Vagina (tissue), 2 donors: ENCODE results near the gene RAB44. TPM values are rescaled to one million over a fixed set of nuclear protein-coding genes. Genes with fewer than 3 reads are reported as not detected.
A peak's percentile ranks its signal among the peaks of the same experiment; 100 is the strongest.

Experiments
- DNase-seq, 2 donors: peaks; one replicate each; pipeline ENCODE4 v3.0.0-alpha.2; 2017; ENCODE audit errors: extremely low spot score in 2 of 2
- H3K27ac ChIP-seq: fragments of 200-600 bp; sonication (generic); one replicate; pipeline ENCODE4 v1.5.1; 2019
- H3K27me3 ChIP-seq: fragments of 200-600 bp; sonication (generic); one replicate; pipeline ENCODE4 v1.5.1; 2019
- H3K36me3 ChIP-seq, 2 donors: fragments of 200-600 bp; sonication (generic); one replicate each; pipeline ENCODE4 v1.5.1; 2017 to 2019
- H3K4me1 ChIP-seq: fragments of 200-600 bp; sonication (generic); one replicate; pipeline ENCODE4 v1.5.1; 2019
- H3K4me3 ChIP-seq, 2 donors: fragments of 200-600 bp; sonication (generic); 1 replicate in 1 of 2; 2 replicates in 1 of 2; pipeline ENCODE4 v1.5.1; 2016 to 2019
- H3K9me3 ChIP-seq: fragments of 200-600 bp; sonication (generic); one replicate; pipeline ENCODE4 v1.5.1; 2019
- POLR2A ChIP-seq, 2 donors: fragments of 450-650 bp; IDR thresholded peaks; one replicate each; pipeline ENCODE4 v1.6.1; 2017; ENCODE audit warnings: antibody characterized with exemption in 2 of 2, mild to moderate bottlenecking in 2 of 2, moderate library complexity in 2 of 2
- POLR2AphosphoS5 ChIP-seq, 2 donors: sonication (generic); formaldehyde crosslinking; IDR thresholded peaks; one replicate each; pipeline ENCODE4 v1.9.0; 2017; ENCODE audit warnings: antibody characterized with exemption in 2 of 2, mild to moderate bottlenecking in 2 of 2, low read depth in 1 of 2; ENCODE audit not compliant: insufficient read depth in 1 of 2
- intact Hi-C: fragments of 100-400 bp; cut with DNase I; formaldehyde crosslinking; loops from one replicate; pipeline ENCODE4 v1.15.1; 2023
- total RNA-seq: library from RNA; depleted of rRNA; stranded (reverse); fragments of >200 nt; gene quantifications from one replicate; pipeline ENCODE4 v1.2.3, GENCODE V29; 2016
- TF ChIP-seq, protein P1 (sequence below), 3 experiments: fragments of 450-650 bp in 2 of 3; fragments of 200-600 bp in 1 of 3; sonication (generic) in 1 of 3; IDR thresholded peaks; one replicate each; pipeline ENCODE4 v1.5.1; 2017 to 2019; ENCODE audit warnings: antibody characterized with exemption in 3 of 3, mild to moderate bottlenecking in 2 of 3, moderate library complexity in 2 of 3

Gene RAB44
- total RNA-seq, 1 donor from 2014 or later, result 0.49 TPM

DNA sequence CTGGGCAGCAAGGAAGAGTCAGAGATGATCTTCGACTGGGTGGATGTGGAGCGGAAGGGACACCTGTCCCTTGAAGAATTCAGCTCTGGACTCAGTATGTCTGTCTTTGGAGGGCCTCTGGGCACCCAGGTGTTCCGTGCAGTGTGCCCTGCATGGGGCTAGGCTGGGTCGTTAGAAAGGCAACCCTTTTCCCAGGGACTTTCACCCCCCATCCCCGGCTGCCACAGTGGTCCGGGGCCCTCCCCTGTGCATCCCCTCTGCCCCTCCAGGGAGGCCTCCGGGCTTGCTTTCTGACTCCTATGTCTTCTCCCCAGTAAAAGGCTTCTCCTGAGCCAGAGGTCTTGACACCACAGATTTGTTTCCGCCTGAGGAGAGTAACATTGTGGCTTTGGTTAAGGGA, 16.2 kb downstream of the RAB44 start:
- intact Hi-C loops, result no loop called here
- H3K27ac ChIP-seq, result no peak overlapping the region
- peaks cover 5% of the 10 kb centered on the region for H3K4me1 ChIP-seq
- DNase-seq, result no peak
- no peaks in the 10 kb centered on the region for H3K36me3 ChIP-seq
- no peak overlapping the region for H3K4me3 ChIP-seq
- H3K27me3 ChIP-seq, result no peaks in the 10 kb centered on the region
- no peaks in the 10 kb centered on the region for H3K9me3 ChIP-seq
- TF ChIP-seq, protein P1, sequence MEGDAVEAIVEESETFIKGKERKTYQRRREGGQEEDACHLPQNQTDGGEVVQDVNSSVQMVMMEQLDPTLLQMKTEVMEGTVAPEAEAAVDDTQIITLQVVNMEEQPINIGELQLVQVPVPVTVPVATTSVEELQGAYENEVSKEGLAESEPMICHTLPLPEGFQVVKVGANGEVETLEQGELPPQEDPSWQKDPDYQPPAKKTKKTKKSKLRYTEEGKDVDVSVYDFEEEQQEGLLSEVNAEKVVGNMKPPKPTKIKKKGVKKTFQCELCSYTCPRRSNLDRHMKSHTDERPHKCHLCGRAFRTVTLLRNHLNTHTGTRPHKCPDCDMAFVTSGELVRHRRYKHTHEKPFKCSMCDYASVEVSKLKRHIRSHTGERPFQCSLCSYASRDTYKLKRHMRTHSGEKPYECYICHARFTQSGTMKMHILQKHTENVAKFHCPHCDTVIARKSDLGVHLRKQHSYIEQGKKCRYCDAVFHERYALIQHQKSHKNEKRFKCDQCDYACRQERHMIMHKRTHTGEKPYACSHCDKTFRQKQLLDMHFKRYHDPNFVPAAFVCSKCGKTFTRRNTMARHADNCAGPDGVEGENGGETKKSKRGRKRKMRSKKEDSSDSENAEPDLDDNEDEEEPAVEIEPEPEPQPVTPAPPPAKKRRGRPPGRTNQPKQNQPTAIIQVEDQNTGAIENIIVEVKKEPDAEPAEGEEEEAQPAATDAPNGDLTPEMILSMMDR (IDR thresholded peaks at IDR 0.05), result no peak
- TF ChIP-seq POLR2A (IDR thresholded peaks at IDR 0.05) (no peak), POLR2AphosphoS5 (IDR thresholded peaks at IDR 0.05; ENCODE audit: insufficient read depth in 1 of 2, low read depth in 1 of 2) (no peak)

DNA sequence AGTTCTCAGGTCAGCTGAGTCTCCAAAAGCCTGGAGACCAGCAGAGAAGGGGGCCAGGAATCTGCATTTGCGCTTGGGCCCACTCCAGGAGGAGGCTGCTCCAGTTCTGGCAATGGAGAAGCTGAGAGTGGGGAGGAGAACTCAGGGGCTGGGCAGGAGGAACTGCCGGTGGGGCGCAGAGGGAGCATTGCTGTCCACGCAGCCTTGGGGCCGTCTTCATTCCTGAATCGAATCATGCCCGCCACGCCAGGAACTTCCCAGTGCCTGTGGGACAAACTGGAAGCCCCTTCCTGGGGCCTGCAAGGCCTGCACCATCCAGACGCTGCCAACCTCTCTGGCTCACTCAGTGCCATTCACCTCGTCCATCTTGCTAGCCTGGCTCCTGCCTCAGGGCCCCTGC, 16.9 kb downstream of the RAB44 start:
- Histone ChIP-seq H3K4me1 (peaks cover 5% of the 10 kb centered on the region), H3K4me3 (no peak overlapping the region), H3K9me3 (no peaks in the 10 kb centered on the region), H3K27me3 (no peaks in the 10 kb centered on the region), H3K36me3 (no peaks in the 10 kb centered on the region), H3K27ac (no peak overlapping the region)
- intact Hi-C loops, result no loop called here
- no peak for DNase-seq
- TF ChIP-seq, protein P1 (IDR thresholded peaks at IDR 0.05), result no peak
- TF ChIP-seq POLR2A (IDR thresholded peaks at IDR 0.05), result no peak
- no peak for TF ChIP-seq POLR2AphosphoS5 (IDR thresholded peaks at IDR 0.05; ENCODE audit: insufficient read depth in 1 of 2, low read depth in 1 of 2)

DNA sequence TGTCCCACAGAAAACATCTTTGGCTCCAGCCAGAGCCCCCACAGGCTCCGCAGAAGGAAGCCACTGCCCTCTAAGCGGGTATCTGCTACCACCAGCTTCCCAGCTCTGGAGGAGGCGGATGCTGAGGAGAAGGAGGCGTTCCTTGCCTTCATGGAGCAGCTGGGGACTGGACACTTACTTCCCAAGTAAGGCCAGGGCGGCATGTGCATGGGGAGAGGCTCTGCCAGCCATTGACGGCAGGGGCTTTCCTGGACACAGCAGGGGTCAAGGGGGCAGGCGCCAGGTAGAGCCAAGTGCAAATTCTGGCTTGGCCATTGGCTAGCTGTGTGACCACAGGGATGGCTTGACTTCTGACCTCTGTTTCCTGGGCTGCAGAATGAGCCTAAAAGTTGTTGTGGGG, 17.8 kb downstream of the RAB44 start:
- Histone ChIP-seq H3K36me3 (no peaks in the 10 kb centered on the region), H3K27me3 (no peaks in the 10 kb centered on the region), H3K9me3 (no peaks in the 10 kb centered on the region), H3K4me1 (peaks cover 5% of the 10 kb centered on the region), H3K27ac (no peak overlapping the region), H3K4me3 (no peak overlapping the region)
- no peak for DNase-seq
- TF ChIP-seq, protein P1 (IDR thresholded peaks at IDR 0.05), result no peak
- TF ChIP-seq POLR2A (IDR thresholded peaks at IDR 0.05) (no peak), POLR2AphosphoS5 (IDR thresholded peaks at IDR 0.05; ENCODE audit: insufficient read depth in 1 of 2, low read depth in 1 of 2) (no peak)
- intact Hi-C loops, result no loop called here

DNA sequence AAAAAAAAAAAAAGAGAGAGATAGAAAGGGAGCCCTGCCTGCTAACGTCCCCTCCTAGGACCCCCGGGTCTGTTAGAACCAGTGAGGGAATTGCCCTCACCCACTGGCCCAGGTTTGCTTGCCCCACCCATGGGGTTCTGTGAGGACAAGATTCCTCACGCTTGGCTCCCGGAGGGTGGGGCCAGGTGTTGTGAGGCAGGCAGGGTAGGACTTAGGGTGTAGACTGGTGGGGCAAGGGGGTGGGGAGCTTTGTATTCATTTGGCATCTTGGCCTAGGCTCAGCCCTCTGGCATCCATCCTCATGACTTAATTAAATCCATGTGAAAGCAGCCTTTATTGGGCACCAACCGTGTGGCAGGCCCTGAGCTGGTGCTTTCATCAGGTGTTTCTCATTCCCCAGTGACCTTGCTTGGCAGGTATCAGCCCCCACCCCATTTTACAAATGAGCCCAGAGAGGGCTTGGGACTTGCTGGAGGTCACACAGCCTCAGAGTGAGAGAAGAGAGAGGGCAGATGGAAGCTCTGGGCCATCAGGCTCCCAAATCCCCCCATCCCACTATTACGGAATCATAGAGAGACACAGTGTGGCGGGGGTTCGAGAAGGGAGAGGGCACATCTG, 19.0 kb downstream of the RAB44 start:
- Histone ChIP-seq H3K9me3 (no peaks in the 10 kb centered on the region), H3K4me3 (no peak overlapping the region), H3K4me1 (peaks cover 5% of the 10 kb centered on the region), H3K27me3 (no peaks in the 10 kb centered on the region), H3K36me3 (no peaks in the 10 kb centered on the region), H3K27ac (no peak overlapping the region)
- DNase-seq, result no peak
- TF ChIP-seq POLR2AphosphoS5 (IDR thresholded peaks at IDR 0.05; ENCODE audit: insufficient read depth in 1 of 2, low read depth in 1 of 2), result peak in 1 of 2 donors; percentile 9
- TF ChIP-seq POLR2A (IDR thresholded peaks at IDR 0.05), result no peak
- TF ChIP-seq, protein P1 (IDR thresholded peaks at IDR 0.05), result no peak
- intact Hi-C loops, result no loop called here

DNA sequence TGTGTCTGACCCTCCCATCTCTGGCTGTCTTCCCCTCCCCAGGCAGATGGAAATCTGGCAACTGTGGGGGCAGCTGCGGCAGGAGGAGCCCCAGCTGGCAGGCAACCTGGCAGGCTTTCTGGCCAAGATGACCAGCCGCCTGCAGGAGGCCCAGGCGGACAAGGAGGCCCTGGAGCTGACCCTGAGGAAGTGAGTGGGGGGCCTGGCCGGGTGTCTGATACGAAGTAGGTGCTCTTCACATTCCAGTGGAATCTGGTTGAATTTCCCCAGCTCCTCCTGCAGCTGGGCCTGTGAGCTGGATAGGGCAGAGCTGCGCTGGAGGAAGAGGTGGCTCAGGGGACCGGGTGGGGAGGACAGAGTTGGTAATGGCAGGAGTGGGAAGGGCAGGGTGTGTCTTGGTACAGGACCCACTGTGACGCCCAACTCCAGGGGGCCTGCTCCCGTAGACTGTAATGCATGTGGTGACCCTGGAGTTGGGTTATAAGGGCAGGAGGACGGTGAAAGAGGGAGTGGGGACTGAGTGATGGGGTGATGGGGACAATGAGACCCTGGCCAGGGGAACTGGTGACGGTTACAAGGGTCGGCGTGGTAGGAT, 19.7 kb downstream of the RAB44 start:
- intact Hi-C loops, result no loop called here
- no peaks in the 10 kb centered on the region for H3K36me3 ChIP-seq
- H3K27ac ChIP-seq, result no peak overlapping the region
- H3K27me3 ChIP-seq, result no peaks in the 10 kb centered on the region
- TF ChIP-seq POLR2A (IDR thresholded peaks at IDR 0.05) (no peak), POLR2AphosphoS5 (IDR thresholded peaks at IDR 0.05; ENCODE audit: insufficient read depth in 1 of 2, low read depth in 1 of 2) (no peak)
- TF ChIP-seq, protein P1 (IDR thresholded peaks at IDR 0.05), result no peak
- H3K4me1 ChIP-seq, result peaks cover 5% of the 10 kb centered on the region
- H3K9me3 ChIP-seq, result no peaks in the 10 kb centered on the region
- H3K4me3 ChIP-seq, result no peak overlapping the region
- DNase-seq, result no peak
